ENCODE results near the gene LNPK.

GRCh38 chr2:175965773-175966172 is 36.3 kb downstream of the LNPK start:
- TF ChIP-seq TAF1 (IDR thresholded peaks at IDR 0.05; ENCODE audit: low read depth) (no peak), EZH2 (IDR thresholded peaks at IDR 0.05; ENCODE audit: borderline replicate concordance, insufficient read depth, low read length, poor library complexity, severe bottlenecking) (no peak), CTCF (IDR thresholded peaks at IDR 0.05; ENCODE audit: poor library complexity, severe bottlenecking) (no peak), EP300 (conservative IDR thresholded peaks at IDR 0.05; ENCODE audit: poor library complexity, severe bottlenecking) (no peak), SMC3 (conservative IDR thresholded peaks at IDR 0.05; ENCODE audit: poor library complexity) (no peak), POLR2AphosphoS5 (IDR thresholded peaks at IDR 0.05) (no peak), MXI1 (conservative IDR thresholded peaks at IDR 0.05; ENCODE audit: poor library complexity, severe bottlenecking) (no peak), RAD21 (conservative IDR thresholded peaks at IDR 0.05) (no peak)
